Adrenal gland (tissue), 5 donors: Measurements from ENCODE around the gene PARD6B.

Experiments used
- CTCF ChIP-seq, 6 experiments: fragments of 450-650 bp in 4 of 6; fragments of 200-600 bp in 2 of 6; sonication (generic) in 1 of 6; IDR thresholded peaks; 1 replicate in 5 of 6; 2 replicates in 1 of 6; pipeline versions ENCODE4 v1.5.1 to v1.8.0; 2016 to 2021; ENCODE audit warnings: antibody characterized with exemption in 6 of 6, mild to moderate bottlenecking in 2 of 6, moderate library complexity in 1 of 6
- POLR2A ChIP-seq, 2 donors: fragments of 450-650 bp; IDR thresholded peaks; one replicate each; pipeline ENCODE4 v1.6.1; 2017; ENCODE audit warnings: antibody characterized with exemption in 2 of 2, mild to moderate bottlenecking in 2 of 2, moderate library complexity in 1 of 2
- donor health status: DM: no; HTN: no; CAD: no.

GRCh38 chr20:50709636-50709973, 21.8 kb upstream of the PARD6B start:
- TF ChIP-seq CTCF (IDR thresholded peaks at IDR 0.05) (no peak), POLR2A (IDR thresholded peaks at IDR 0.05) (no peak)
